GM23338 (cell line): Measurements from ENCODE around the gene ROBO3. TPM values are rescaled to one million over a fixed set of nuclear protein-coding genes. Genes with fewer than 3 reads are reported as not detected.

Experiments used
- ATAC-seq: fragments of 200-7000 bp; cut with Tn5 transposase; 3 replicates; pipeline ENCODE4 v1.9.1; 2020
- DNase-seq: peaks from one replicate; pipeline ENCODE4 v3.0.0-alpha.2; 2015; ENCODE audit warnings: low spot score
- H2AFZ ChIP-seq: fragments of 200-600 bp; sonication (generic); 2 replicates; pipeline ENCODE4 v1.8.0; 2016; ENCODE audit warnings: antibody characterized with exemption, mild to moderate bottlenecking, moderate library complexity
- H3F3A ChIP-seq: fragments of 200-600 bp; sonication (generic); replicated peaks from 2 replicates; pipeline ENCODE4 v1.8.0; 2017; ENCODE audit warnings: antibody characterized with exemption, mixed run types, low read depth
- H3K27ac ChIP-seq: fragments of 200-600 bp; sonication (generic); 2 replicates; pipeline ENCODE4 v1.6.1; 2016; ENCODE audit warnings: low read depth
- H3K27me3 ChIP-seq: fragments of 200-600 bp; sonication (generic); 2 replicates; pipeline ENCODE4 v1.8.0; 2016; ENCODE audit warnings: mild to moderate bottlenecking, mixed run types, moderate library complexity; ENCODE audit not compliant: insufficient read depth
- H3K36me3 ChIP-seq: fragments of 200-600 bp; sonication (generic); 2 replicates; pipeline ENCODE4 v1.8.0; 2016; ENCODE audit warnings: mild to moderate bottlenecking; ENCODE audit not compliant: insufficient read depth
- H3K4me1 ChIP-seq: fragments of 200-600 bp; sonication (generic); 2 replicates; pipeline ENCODE4 v1.8.0; 2016; ENCODE audit warnings: mild to moderate bottlenecking, moderate library complexity; ENCODE audit not compliant: insufficient read depth
- H3K4me2 ChIP-seq: fragments of 200-600 bp; sonication (generic); 2 replicates; pipeline ENCODE4 v1.7.1; 2017; ENCODE audit warnings: mixed run types
- H3K4me3 ChIP-seq: fragments of 200-600 bp; sonication (generic); 2 replicates; pipeline ENCODE4 v1.6.1; 2016; ENCODE audit warnings: mixed run types
- H3K79me2 ChIP-seq: fragments of 200-600 bp; sonication (generic); replicated peaks from 2 replicates; pipeline ENCODE4 v1.8.0; 2017; ENCODE audit warnings: mild to moderate bottlenecking; ENCODE audit not compliant: insufficient read depth
- H3K9me2 ChIP-seq: fragments of 200-600 bp; sonication (generic); 2 replicates; pipeline ENCODE4 v1.8.0; 2017; ENCODE audit not compliant: insufficient read depth
- H4K20me1 ChIP-seq: fragments of 200-600 bp; sonication (generic); replicated peaks from 2 replicates; pipeline ENCODE4 v1.8.0; 2017; ENCODE audit warnings: mild to moderate bottlenecking; ENCODE audit not compliant: insufficient read depth
- H3K27ac Mint-ChIP-seq: 2 replicates; pipeline ENCODE4 v1.8.0; 2020; ENCODE audit warnings: inconsistent platforms, mild to moderate bottlenecking, moderate library complexity, mixed read lengths
- H3K27me3 Mint-ChIP-seq: 3 replicates; pipeline ENCODE4 v1.8.0; 2022; ENCODE audit warnings: low read depth, mild to moderate bottlenecking, moderate library complexity, mixed read lengths, inconsistent platforms; ENCODE audit not compliant: insufficient read depth, poor library complexity
- H3K36me3 Mint-ChIP-seq: 3 replicates; pipeline ENCODE4 v1.8.0; 2021; ENCODE audit warnings: low read depth, mild to moderate bottlenecking, inconsistent platforms, moderate library complexity, mixed read lengths
- H3K4me1 Mint-ChIP-seq: 3 replicates; pipeline ENCODE4 v1.8.0; 2020; ENCODE audit warnings: mild to moderate bottlenecking, inconsistent platforms, mixed read lengths
- H3K4me3 Mint-ChIP-seq: 3 replicates; pipeline ENCODE4 v1.8.0; 2021; ENCODE audit warnings: moderate library complexity, mild to moderate bottlenecking, inconsistent platforms, mixed read lengths
- H3K9me3 Mint-ChIP-seq: 3 replicates; pipeline ENCODE4 v1.8.0; 2020; ENCODE audit warnings: moderate library complexity, mild to moderate bottlenecking, inconsistent platforms, mixed read lengths
- CREB1 ChIP-seq: fragments of 250-450 bp; sonication (Bioruptor Pico); IDR thresholded peaks from 2 replicates; pipeline ENCODE4 v1.5.0; 2020; ENCODE audit warnings: low read depth, mild to moderate bottlenecking, moderate library complexity
- EZH2 ChIP-seq: fragments of 200-600 bp; sonication (generic); IDR thresholded peaks from one replicate; pipeline ENCODE4 v1.8.0; 2017; ENCODE audit warnings: antibody characterized with exemption, mild to moderate bottlenecking, low read depth; ENCODE audit not compliant: unreplicated experiment
- JUNB ChIP-seq: IDR thresholded peaks from one replicate; pipeline ENCODE4 v1.6.1; 2016; ENCODE audit warnings: antibody characterized with exemption; ENCODE audit not compliant: unreplicated experiment
- POLR2AphosphoS5 ChIP-seq: IDR thresholded peaks from 2 replicates; pipeline ENCODE4 v1.6.1; 2016; ENCODE audit warnings: antibody characterized with exemption, low read depth
- polyA plus RNA-seq: library from polyadenylated mRNA; unstranded; fragments of >200 nt; fragmentation: Nextera tagmentation; extraction: Ambion mirVana; gene quantifications from 2 replicates; pipeline ENCODE4 v1.2.1, GENCODE V29; 2016
- total RNA-seq: library from RNA; depleted of rRNA; stranded (reverse); fragments of >200 nt; shearing (Covaris generic); gene quantifications from 2 replicates; pipeline ENCODE4 v1.2.3, GENCODE V29; 2014
- TF ChIP-seq, protein P1 (sequence below): IDR thresholded peaks from 2 replicates; pipeline ENCODE4 v1.6.1; 2016; ENCODE audit warnings: antibody characterized with exemption
- TF ChIP-seq, protein P2 (sequence below): fragments of 250-450 bp; sonication (Bioruptor Pico); IDR thresholded peaks from 2 replicates; pipeline ENCODE4 v1.5.0; 2020; ENCODE audit warnings: mild to moderate bottlenecking, moderate library complexity
- TF ChIP-seq, protein P3 (sequence below): IDR thresholded peaks from one replicate; pipeline ENCODE4 v1.6.1; 2018; ENCODE audit warnings: antibody characterized with exemption; ENCODE audit not compliant: unreplicated experiment
- TF ChIP-seq, protein P4 (sequence below), 2 experiments: fragments of 200-600 bp in 1 of 2; sonication (generic) in 1 of 2; conservative IDR thresholded peaks; 2 replicates each; pipeline versions ENCODE4 v1.5.1 to v1.6.1; 2016 to 2017; ENCODE audit warnings: antibody characterized with exemption in 2 of 2, low read depth in 2 of 2, mild to moderate bottlenecking in 2 of 2, moderate library complexity in 1 of 2

Gene ROBO3
- total and polyA plus RNA-seq, 2 experiments from 2014 or later: 17.0 to 21.4 TPM

DNA sequence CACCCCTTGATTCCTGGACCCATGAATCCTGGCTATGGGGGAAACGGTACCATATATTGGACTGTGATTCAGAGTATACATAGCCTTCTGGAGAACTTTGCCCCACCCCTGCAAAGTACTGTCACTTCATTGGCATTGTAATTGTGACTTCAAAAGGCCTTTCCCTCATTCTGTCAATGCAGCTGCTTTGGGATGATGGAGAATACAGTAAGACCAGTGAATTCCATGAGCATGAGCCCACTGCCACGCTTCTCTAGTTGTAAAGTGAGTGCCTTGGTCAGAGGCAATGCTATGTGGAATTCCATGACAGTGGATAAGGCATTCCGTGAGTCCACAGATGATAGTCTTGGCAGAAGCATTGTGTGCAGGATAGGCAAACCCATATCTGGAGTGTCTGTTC lies 39.4 kb upstream of the ROBO3 start:
- no peak for ATAC-seq

More for the DNA sequence above, 39.4 kb upstream of the ROBO3 start:
- DNase-seq: no peak
- Histone ChIP-seq H3K27ac (no peak overlapping the region), H3K4me3 (no peak overlapping the region), H3K4me1 (no peaks in the 10 kb centered on the region), H3K36me3 (no peaks in the 10 kb centered on the region), H3K27me3 (no peaks in the 10 kb centered on the region), H2AFZ (no peak overlapping the region), H3F3A (no peaks in the 10 kb centered on the region), H3K9me2 (0 out of 2 replicates have a peak, but pooled peaks cover 3% of the 10 kb centered on the region), H3K4me2 (no peak overlapping the region), H4K20me1 (no peaks in the 10 kb centered on the region), H3K79me2 (no peaks in the 10 kb centered on the region)
- Mint-ChIP-seq H3K27ac (no peak overlapping the region), H3K27me3 (no peaks in the 10 kb centered on the region), H3K36me3 (no peaks in the 10 kb centered on the region), H3K4me3 (no peak overlapping the region), H3K9me3 (no peaks in the 10 kb centered on the region), H3K4me1 (no peaks in the 10 kb centered on the region)
- TF ChIP-seq JUNB (no peak), POLR2AphosphoS5 (no peak), EZH2 (no peak), CREB1 (CRISPR knock-in tag) (no peak)
- TF ChIP-seq, protein P1, sequence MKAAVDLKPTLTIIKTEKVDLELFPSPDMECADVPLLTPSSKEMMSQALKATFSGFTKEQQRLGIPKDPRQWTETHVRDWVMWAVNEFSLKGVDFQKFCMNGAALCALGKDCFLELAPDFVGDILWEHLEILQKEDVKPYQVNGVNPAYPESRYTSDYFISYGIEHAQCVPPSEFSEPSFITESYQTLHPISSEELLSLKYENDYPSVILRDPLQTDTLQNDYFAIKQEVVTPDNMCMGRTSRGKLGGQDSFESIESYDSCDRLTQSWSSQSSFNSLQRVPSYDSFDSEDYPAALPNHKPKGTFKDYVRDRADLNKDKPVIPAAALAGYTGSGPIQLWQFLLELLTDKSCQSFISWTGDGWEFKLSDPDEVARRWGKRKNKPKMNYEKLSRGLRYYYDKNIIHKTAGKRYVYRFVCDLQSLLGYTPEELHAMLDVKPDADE: no peak
- TF ChIP-seq, protein P2, sequence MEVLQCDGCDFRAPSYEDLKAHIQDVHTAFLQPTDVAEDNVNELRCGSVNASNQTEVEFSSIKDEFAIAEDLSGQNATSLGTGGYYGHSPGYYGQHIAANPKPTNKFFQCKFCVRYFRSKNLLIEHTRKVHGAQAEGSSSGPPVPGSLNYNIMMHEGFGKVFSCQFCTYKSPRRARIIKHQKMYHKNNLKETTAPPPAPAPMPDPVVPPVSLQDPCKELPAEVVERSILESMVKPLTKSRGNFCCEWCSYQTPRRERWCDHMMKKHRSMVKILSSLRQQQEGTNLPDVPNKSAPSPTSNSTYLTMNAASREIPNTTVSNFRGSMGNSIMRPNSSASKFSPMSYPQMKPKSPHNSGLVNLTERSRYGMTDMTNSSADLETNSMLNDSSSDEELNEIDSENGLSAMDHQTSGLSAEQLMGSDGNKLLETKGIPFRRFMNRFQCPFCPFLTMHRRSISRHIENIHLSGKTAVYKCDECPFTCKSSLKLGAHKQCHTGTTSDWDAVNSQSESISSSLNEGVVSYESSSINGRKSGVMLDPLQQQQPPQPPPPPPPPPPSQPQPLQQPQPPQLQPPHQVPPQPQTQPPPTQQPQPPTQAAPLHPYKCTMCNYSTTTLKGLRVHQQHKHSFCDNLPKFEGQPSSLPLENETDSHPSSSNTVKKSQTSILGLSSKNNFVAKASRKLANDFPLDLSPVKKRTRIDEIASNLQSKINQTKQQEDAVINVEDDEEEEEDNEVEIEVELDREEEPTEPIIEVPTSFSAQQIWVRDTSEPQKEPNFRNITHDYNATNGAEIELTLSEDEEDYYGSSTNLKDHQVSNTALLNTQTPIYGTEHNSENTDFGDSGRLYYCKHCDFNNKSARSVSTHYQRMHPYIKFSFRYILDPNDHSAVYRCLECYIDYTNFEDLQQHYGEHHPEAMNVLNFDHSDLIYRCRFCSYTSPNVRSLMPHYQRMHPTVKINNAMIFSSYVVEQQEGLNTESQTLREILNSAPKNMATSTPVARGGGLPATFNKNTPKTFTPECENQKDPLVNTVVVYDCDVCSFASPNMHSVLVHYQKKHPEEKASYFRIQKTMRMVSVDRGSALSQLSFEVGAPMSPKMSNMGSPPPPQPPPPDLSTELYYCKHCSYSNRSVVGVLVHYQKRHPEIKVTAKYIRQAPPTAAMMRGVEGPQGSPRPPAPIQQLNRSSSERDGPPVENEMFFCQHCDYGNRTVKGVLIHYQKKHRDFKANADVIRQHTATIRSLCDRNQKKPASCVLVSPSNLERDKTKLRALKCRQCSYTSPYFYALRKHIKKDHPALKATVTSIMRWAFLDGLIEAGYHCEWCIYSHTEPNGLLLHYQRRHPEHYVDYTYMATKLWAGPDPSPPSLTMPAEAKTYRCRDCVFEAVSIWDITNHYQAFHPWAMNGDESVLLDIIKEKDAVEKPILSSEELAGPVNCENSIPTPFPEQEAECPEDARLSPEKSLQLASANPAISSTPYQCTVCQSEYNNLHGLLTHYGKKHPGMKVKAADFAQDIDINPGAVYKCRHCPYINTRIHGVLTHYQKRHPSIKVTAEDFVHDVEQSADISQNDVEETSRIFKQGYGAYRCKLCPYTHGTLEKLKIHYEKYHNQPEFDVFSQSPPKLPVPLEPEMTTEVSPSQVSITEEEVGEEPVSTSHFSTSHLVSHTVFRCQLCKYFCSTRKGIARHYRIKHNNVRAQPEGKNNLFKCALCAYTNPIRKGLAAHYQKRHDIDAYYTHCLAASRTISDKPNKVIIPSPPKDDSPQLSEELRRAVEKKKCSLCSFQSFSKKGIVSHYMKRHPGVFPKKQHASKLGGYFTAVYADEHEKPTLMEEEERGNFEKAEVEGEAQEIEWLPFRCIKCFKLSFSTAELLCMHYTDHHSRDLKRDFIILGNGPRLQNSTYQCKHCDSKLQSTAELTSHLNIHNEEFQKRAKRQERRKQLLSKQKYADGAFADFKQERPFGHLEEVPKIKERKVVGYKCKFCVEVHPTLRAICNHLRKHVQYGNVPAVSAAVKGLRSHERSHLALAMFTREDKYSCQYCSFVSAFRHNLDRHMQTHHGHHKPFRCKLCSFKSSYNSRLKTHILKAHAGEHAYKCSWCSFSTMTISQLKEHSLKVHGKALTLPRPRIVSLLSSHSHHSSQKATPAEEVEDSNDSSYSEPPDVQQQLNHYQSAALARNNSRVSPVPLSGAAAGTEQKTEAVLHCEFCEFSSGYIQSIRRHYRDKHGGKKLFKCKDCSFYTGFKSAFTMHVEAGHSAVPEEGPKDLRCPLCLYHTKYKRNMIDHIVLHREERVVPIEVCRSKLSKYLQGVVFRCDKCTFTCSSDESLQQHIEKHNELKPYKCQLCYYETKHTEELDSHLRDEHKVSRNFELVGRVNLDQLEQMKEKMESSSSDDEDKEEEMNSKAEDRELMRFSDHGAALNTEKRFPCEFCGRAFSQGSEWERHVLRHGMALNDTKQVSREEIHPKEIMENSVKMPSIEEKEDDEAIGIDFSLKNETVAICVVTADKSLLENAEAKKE (CRISPR knock-in tag): no peak
- TF ChIP-seq, protein P3, sequence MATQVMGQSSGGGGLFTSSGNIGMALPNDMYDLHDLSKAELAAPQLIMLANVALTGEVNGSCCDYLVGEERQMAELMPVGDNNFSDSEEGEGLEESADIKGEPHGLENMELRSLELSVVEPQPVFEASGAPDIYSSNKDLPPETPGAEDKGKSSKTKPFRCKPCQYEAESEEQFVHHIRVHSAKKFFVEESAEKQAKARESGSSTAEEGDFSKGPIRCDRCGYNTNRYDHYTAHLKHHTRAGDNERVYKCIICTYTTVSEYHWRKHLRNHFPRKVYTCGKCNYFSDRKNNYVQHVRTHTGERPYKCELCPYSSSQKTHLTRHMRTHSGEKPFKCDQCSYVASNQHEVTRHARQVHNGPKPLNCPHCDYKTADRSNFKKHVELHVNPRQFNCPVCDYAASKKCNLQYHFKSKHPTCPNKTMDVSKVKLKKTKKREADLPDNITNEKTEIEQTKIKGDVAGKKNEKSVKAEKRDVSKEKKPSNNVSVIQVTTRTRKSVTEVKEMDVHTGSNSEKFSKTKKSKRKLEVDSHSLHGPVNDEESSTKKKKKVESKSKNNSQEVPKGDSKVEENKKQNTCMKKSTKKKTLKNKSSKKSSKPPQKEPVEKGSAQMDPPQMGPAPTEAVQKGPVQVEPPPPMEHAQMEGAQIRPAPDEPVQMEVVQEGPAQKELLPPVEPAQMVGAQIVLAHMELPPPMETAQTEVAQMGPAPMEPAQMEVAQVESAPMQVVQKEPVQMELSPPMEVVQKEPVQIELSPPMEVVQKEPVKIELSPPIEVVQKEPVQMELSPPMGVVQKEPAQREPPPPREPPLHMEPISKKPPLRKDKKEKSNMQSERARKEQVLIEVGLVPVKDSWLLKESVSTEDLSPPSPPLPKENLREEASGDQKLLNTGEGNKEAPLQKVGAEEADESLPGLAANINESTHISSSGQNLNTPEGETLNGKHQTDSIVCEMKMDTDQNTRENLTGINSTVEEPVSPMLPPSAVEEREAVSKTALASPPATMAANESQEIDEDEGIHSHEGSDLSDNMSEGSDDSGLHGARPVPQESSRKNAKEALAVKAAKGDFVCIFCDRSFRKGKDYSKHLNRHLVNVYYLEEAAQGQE: no peak
- TF ChIP-seq, protein P4, sequence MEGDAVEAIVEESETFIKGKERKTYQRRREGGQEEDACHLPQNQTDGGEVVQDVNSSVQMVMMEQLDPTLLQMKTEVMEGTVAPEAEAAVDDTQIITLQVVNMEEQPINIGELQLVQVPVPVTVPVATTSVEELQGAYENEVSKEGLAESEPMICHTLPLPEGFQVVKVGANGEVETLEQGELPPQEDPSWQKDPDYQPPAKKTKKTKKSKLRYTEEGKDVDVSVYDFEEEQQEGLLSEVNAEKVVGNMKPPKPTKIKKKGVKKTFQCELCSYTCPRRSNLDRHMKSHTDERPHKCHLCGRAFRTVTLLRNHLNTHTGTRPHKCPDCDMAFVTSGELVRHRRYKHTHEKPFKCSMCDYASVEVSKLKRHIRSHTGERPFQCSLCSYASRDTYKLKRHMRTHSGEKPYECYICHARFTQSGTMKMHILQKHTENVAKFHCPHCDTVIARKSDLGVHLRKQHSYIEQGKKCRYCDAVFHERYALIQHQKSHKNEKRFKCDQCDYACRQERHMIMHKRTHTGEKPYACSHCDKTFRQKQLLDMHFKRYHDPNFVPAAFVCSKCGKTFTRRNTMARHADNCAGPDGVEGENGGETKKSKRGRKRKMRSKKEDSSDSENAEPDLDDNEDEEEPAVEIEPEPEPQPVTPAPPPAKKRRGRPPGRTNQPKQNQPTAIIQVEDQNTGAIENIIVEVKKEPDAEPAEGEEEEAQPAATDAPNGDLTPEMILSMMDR (conservative IDR thresholded peaks at IDR 0.05; ENCODE audit: low read depth in 2 of 2): no peak
